OCI-LY1 (cell line): ENCODE data around the gene MTRFR.

ENCODE experiments used
- H2AFZ ChIP-seq: fragments of 200-600 bp; sonication (generic), shearing (Covaris generic); 2 replicates; pipeline ENCODE4 v1.6.0; 2014; ENCODE audit warnings: antibody characterized with exemption, mild to moderate bottlenecking, low read length
- H3F3A ChIP-seq: fragments of 200-600 bp; sonication (generic), shearing (Covaris generic); 2 replicates; pipeline ENCODE4 v1.6.0; 2014; ENCODE audit warnings: mild to moderate bottlenecking, antibody characterized with exemption, low read length, moderate library complexity; ENCODE audit not compliant: insufficient read depth
- H3K27ac ChIP-seq: fragments of 200-600 bp; sonication (generic); 2 replicates; pipeline ENCODE4 v1.5.1; 2014; ENCODE audit warnings: low read length, mixed run types, mild to moderate bottlenecking, low read depth; ENCODE audit not compliant: poor library complexity, severe bottlenecking
- H3K27me3 ChIP-seq: fragments of 200-600 bp; sonication (generic); 2 replicates; pipeline ENCODE4 v1.6.0; 2014; ENCODE audit warnings: antibody characterized with exemption, mild to moderate bottlenecking, low read length, moderate library complexity; ENCODE audit not compliant: insufficient read depth
- H3K36me3 ChIP-seq: fragments of 200-600 bp; sonication (generic); 2 replicates; pipeline ENCODE4 v1.6.1; 2014; ENCODE audit warnings: mild to moderate bottlenecking, antibody characterized with exemption, low read length, moderate library complexity, mixed read lengths; ENCODE audit not compliant: insufficient read depth
- H3K4me1 ChIP-seq: fragments of 200-600 bp; sonication (generic); 2 replicates; pipeline ENCODE4 v1.5.1; 2014; ENCODE audit warnings: mild to moderate bottlenecking, low read length, moderate library complexity; ENCODE audit not compliant: insufficient read depth, severe bottlenecking
- H3K4me2 ChIP-seq: fragments of 200-600 bp; sonication (generic), shearing (Covaris generic); 2 replicates; pipeline ENCODE4 v1.6.1; 2014; ENCODE audit warnings: low read length
- H3K4me3 ChIP-seq: fragments of 200-600 bp; sonication (generic); 2 replicates; pipeline ENCODE4 v1.5.1; 2014; ENCODE audit warnings: low read length, low read depth, mild to moderate bottlenecking, mixed read lengths; ENCODE audit not compliant: poor library complexity, severe bottlenecking
- H3K79me2 ChIP-seq: fragments of 200-600 bp; shearing (Covaris generic); 2 replicates; pipeline ENCODE4 v1.6.1; 2016; ENCODE audit warnings: mixed run types, low read length, mixed read lengths; ENCODE audit not compliant: insufficient read depth
- H3K9ac ChIP-seq: fragments of 200-600 bp; sonication (generic), shearing (Covaris generic); 2 replicates; pipeline ENCODE4 v1.6.1; 2014; ENCODE audit warnings: mild to moderate bottlenecking, low read length, mixed read lengths
- H3K9me2 ChIP-seq: fragments of 200-600 bp; sonication (generic), shearing (Covaris generic); 2 replicates; pipeline ENCODE4 v1.6.1; 2014; ENCODE audit warnings: low read depth, mild to moderate bottlenecking, low read length, mixed read lengths
- H3K9me3 ChIP-seq: fragments of 200-600 bp; shearing (Covaris generic); 2 replicates; pipeline ENCODE4 v1.6.1; 2014; ENCODE audit warnings: low read length, mixed read lengths
- H4K20me1 ChIP-seq: fragments of 200-600 bp; sonication (generic), shearing (Covaris generic); 2 replicates; pipeline ENCODE4 v1.6.0; 2016; ENCODE audit warnings: mild to moderate bottlenecking, low read length; ENCODE audit not compliant: insufficient read depth
- CTCF ChIP-seq: fragments of 200-600 bp; sonication (generic), shearing (Covaris generic); IDR thresholded peaks from 2 replicates; pipeline ENCODE4 v1.5.1; 2017; ENCODE audit warnings: mild to moderate bottlenecking, antibody characterized with exemption, low read length, moderate library complexity, mixed read lengths
- EZH2 ChIP-seq: fragments of 200-600 bp; sonication (generic), shearing (Covaris generic); IDR thresholded peaks from 2 replicates; pipeline ENCODE4 v1.8.0; 2017; ENCODE audit warnings: borderline replicate concordance, mixed run types, mild to moderate bottlenecking, antibody characterized with exemption, low read length, moderate library complexity, mixed read lengths

Gene MTRFR

GRCh38 chr12:123306200-123306599 is 73.0 kb downstream of the MTRFR start:
- H3K79me2 ChIP-seq, result no peaks in the 10 kb centered on the region
- no peak overlapping the region for H3K4me2 ChIP-seq
- H3K27me3 ChIP-seq, result no peaks in the 10 kb centered on the region
- no peaks in the 10 kb centered on the region for H3K9me3 ChIP-seq
- H2AFZ ChIP-seq, result no peak overlapping the region
- TF ChIP-seq EZH2 (no peak), CTCF (no peak)
- no peaks in the 10 kb centered on the region for H4K20me1 ChIP-seq
- H3K36me3 ChIP-seq, result peaks cover 97% of the 10 kb centered on the region
- H3K9ac ChIP-seq, result no peak overlapping the region
- H3F3A ChIP-seq, result no peaks in the 10 kb centered on the region
- H3K9me2 ChIP-seq, result no peaks in the 10 kb centered on the region
- H3K27ac ChIP-seq, result no peak overlapping the region
- H3K4me1 ChIP-seq, result no peaks in the 10 kb centered on the region
- H3K4me3 ChIP-seq, result no peak overlapping the region
